PC-3 (cell line): ENCODE data around the gene CNIH2.

Source experiments
- EZH2 ChIP-seq: fragments of 300-600 bp; sonication (generic); IDR thresholded peaks from one replicate; pipeline ENCODE4 v1.6.1; 2017; ENCODE audit warnings: antibody characterized with exemption, mild to moderate bottlenecking, low read length; ENCODE audit not compliant: unreplicated experiment
- TF ChIP-seq, protein P1 (sequence below): fragments of 300-600 bp; sonication (generic); conservative IDR thresholded peaks from 2 replicates; pipeline ENCODE4 v1.5.1; 2017; ENCODE audit warnings: antibody characterized with exemption, low read depth, mild to moderate bottlenecking, low read length

DNA sequence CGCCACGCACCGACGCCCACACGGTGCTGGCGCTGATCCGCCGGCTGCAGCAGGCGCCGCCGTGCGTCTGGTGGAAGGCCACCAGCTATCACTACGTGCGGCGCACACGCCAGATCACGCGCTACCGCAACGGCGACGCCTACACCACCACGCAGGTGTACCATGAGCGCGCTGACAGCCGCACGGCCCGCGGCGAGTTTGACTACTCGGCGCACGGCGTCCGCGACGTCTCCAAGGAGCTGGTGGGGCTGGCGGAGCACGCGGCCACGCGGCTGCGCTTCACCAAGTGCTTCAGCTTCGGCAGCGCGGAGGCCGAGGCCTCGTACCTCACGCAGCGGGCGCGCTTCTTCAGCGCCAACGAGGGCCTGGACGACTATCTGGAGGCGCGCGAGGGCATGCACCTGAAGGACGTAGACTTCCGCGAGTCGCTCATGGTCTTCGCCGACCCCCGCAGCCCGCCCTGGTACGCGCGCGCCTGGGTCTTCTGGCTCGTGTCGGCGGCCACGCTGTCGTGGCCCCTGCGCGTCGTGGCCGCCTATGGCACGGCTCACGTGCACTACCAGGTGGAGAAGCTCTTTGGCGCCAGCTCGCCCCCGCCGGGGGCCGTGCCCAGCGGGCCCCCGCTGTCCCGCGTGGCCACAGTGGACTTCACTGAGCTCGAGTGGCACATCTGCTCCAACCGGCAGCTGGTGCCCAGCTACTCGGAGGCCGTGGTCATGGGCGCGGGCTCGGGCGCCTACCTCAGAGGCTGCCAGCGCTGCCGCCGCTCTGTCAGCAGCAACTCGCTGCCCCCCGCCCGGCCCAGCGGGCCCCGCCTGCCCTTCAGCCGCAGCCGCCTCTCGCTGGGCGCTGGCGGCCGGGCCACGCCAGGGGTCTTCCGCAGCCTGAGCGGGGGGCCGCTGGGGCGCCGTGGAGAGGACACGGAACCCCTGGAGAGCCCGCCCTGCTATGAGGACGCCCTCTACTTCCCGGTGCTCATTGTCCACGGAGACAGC is 16.9 kb downstream of the CNIH2 start:
- TF ChIP-seq, protein P1, sequence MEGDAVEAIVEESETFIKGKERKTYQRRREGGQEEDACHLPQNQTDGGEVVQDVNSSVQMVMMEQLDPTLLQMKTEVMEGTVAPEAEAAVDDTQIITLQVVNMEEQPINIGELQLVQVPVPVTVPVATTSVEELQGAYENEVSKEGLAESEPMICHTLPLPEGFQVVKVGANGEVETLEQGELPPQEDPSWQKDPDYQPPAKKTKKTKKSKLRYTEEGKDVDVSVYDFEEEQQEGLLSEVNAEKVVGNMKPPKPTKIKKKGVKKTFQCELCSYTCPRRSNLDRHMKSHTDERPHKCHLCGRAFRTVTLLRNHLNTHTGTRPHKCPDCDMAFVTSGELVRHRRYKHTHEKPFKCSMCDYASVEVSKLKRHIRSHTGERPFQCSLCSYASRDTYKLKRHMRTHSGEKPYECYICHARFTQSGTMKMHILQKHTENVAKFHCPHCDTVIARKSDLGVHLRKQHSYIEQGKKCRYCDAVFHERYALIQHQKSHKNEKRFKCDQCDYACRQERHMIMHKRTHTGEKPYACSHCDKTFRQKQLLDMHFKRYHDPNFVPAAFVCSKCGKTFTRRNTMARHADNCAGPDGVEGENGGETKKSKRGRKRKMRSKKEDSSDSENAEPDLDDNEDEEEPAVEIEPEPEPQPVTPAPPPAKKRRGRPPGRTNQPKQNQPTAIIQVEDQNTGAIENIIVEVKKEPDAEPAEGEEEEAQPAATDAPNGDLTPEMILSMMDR, result no peak
- no peak for TF ChIP-seq EZH2
